ENCODE data around the gene SLC8A3.

DNA sequence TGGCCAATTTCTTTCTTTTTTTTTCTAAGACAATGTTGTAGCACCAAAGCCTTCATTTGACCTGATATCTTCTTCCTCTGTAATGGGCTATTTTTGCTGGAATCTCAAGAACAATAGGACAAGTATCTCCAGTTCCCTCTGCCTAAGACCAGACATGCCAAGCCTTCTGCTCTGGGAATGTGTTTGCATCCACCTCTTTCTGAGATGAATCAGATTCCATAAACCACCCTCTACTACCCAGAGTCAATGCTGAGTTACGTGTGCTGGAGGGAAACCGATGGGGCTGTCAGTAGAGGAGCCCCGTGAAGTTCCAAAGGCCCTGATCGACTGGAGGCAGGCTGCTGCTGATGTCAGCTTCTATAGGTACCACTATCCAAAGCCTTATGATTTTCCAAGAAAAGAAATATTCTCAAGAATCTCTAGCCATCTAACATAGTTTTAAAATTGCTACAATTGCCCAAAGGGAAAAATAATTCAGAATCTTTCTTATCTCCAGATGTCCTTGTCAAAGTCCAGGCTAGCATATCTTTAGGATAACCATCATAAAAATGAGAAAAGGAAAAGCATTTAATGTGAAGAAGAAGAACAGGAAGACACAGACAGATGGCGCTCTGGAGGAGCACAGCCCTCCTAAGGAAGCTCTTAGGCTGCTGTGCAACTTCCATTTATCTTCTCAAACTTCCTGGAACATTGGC is 101.9 kb downstream of the SLC8A3 start:
- no peak for TF ChIP-seq POLR2A (IDR thresholded peaks at IDR 0.05)
- TF ChIP-seq, protein P1, sequence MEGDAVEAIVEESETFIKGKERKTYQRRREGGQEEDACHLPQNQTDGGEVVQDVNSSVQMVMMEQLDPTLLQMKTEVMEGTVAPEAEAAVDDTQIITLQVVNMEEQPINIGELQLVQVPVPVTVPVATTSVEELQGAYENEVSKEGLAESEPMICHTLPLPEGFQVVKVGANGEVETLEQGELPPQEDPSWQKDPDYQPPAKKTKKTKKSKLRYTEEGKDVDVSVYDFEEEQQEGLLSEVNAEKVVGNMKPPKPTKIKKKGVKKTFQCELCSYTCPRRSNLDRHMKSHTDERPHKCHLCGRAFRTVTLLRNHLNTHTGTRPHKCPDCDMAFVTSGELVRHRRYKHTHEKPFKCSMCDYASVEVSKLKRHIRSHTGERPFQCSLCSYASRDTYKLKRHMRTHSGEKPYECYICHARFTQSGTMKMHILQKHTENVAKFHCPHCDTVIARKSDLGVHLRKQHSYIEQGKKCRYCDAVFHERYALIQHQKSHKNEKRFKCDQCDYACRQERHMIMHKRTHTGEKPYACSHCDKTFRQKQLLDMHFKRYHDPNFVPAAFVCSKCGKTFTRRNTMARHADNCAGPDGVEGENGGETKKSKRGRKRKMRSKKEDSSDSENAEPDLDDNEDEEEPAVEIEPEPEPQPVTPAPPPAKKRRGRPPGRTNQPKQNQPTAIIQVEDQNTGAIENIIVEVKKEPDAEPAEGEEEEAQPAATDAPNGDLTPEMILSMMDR (IDR thresholded peaks at IDR 0.05): peak in 6 of 7 experiments; percentile 13 to 47 (median 42)
